GM18511 (cell line): ENCODE results near the gene NES.

Experiments used
- ATAC-seq: cut with Tn5 transposase; IDR thresholded peaks from one replicate; pipeline ENCODE4 v1.9.1; 2021; ENCODE audit warnings: mild to moderate bottlenecking, moderate library complexity; ENCODE audit not compliant: unreplicated experiment

Gene NES

GRCh38 chr1:156626079-156626438 is 51.1 kb downstream of the NES start:
- no peak for ATAC-seq

- no peak for ATAC-seq
Observed at GRCh38 chr1:156625436-156626078, 51.6 kb downstream of the NES start.

GRCh38 chr1:156624814-156625435 is 52.3 kb downstream of the NES start:
- no peak for ATAC-seq

GRCh38 chr1:156623946-156624813 is 53.0 kb downstream of the NES start:
- ATAC-seq: no peak

- no peak for ATAC-seq
Observed at GRCh38 chr1:156622581-156623297, 54.5 kb downstream of the NES start.

- ATAC-seq: no peak
Observed at GRCh38 chr1:156619582-156619955, 57.6 kb downstream of the NES start.

GRCh38 chr1:156618853-156619581 is 58.2 kb downstream of the NES start, which contains the start of gene HAPLN2:
Gene HAPLN2 (plus strand): TSS chr1:156619415. CDS start chr1:156623491, 4,076 bp downstream.
- ATAC-seq: no peak
